GM19324 (cell line): ENCODE measurements around the gene HOXA10.

Experiments
- ATAC-seq: cut with Tn5 transposase; IDR thresholded peaks from one replicate; pipeline ENCODE4 v1.9.1; 2021; ENCODE audit warnings: mild to moderate bottlenecking, moderate library complexity; ENCODE audit not compliant: unreplicated experiment, low FRiP score

HOXA10 gene

DNA sequence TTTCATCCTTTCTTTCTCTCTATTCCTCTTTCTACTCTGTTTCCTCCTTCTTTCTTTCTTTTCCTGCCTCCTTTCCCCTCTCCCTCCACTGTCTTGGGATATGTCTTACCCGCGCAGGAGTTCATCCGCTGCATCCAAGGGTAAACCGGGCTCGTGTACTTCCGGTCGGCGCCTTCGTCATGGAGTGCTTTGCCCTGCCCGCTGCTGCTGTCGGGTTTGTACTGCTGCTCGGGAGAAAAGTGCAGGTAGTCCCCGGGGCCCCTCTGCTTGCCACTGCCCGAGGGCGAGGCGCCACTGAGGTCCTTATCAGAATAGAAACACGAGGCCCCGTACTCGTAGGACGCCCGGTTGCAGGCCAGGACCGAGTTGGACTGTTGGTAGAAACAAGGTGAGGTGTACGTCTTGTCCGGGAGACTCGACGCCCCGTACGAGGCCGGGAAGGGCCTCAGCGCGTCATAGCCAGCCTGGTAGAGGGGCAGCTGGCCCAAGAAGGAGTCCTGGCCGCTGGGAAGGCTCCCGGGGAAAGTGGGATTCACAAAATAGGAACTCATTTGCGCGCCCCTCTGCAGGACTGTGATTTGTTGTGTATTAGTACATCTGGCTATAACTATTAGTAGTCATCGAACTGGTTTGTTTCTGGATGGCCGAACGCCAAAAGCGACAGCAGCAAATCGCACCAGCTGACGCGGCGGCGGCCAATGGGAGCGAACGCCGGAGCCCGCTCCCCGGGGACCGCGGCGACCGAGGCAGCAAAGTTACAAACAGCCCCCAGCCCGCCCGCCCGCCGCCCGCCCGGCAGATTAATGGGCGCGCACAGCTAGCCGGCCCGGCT is 26.7 kb downstream of the HOXA10 start, which contains the start of gene HOXA6:
Gene HOXA6 (minus strand): TSS at position 576 of the 832 bp plus-strand sequence. CDS start 25 bp downstream, at position 551.
- no peak for ATAC-seq

DNA sequence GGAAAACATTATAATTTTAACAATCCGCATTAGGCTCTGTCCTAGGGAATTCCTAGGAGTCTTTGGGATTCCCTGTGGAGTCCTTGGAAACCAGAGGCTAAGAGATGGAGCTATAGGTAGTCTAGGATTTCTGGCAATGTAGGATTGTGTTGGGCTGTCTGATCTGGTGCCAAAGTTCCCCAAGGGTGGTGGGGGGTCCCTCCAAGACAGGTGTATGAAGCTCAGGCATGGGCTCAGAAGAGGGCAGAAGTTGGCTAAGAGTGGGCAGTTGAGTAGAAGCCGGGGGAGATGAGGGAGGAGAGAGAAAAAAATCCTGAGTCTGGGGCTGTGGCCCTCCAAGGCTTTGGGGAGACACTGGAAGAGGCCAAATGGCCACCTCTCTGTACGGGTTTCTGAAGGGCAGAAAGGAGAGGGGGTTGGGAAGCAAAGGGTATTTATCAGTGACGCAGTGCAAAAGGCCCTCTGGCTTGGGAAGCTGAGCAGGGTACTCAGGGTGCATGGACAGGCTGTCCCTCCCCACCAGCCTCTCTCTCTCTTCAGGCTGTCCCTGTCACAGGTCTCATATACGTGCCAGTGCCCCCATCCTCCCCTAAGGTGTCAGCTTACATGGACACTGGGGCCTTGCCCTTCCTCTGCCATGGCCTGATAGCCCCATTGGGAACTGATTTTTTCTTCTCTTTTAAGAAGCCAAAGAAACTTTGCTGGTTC is 27.5 kb downstream of the HOXA10 start:
- no peak for ATAC-seq

DNA sequence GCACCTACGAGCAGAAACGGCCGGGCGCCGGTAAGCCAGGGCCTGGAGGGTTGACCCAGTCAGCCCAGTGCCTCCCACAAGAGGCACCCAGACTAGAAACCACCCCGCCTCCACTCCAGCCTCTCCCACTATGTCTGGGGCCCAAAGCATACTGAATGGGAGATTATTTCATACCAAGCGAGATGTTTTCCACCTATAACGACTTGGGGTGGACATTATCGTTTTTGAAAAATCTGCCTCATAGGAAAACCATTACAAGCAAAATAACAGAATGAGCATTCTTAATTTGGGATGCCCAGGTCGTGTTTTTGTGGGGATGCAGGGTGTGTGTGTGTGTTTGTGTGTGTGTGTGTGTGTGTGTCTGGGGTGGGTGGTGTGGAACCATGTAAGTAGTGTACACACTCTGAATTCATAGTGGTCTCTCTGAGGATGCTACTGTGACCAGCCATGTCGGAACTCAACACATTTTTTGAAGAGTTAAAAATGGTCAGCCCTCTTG is 28.2 kb downstream of the HOXA10 start:
- ATAC-seq = no peak

DNA sequence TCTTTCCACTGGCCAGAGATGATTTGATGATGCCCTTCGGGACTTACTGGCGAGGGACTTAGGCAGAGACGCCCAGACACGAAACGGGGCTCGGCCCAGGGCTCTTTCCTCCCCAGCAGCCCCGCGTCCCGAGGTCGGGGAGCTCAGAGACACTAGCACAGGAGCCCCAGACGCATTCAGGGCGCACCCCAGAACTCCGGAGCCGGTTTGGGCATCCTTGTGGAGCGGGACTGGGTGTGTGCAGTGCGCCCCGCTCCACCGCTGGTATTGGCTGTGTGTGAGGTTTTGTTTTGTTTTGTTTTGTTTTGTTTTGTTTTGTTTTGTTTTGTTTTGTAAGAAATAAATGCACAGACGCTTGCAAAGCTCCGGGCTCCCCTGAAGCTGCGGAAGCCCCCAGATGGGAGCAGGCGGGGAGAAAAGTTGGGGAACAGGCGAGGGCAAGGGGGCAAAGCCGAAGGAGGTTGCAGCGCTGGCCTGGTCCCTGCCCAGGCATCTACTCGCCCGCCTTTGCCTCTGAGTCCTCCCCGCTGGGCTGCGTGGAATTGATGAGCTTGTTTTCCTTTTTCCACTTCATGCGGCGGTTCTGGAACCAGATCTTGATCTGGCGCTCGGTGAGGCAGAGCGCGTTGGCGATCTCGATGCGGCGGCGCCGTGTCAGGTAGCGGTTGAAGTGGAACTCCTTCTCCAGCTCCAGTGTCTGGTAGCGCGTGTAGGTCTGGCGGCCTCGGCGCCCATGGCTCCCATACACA is 28.8 kb downstream of the HOXA10 start:
- ATAC-seq = no peak

DNA sequence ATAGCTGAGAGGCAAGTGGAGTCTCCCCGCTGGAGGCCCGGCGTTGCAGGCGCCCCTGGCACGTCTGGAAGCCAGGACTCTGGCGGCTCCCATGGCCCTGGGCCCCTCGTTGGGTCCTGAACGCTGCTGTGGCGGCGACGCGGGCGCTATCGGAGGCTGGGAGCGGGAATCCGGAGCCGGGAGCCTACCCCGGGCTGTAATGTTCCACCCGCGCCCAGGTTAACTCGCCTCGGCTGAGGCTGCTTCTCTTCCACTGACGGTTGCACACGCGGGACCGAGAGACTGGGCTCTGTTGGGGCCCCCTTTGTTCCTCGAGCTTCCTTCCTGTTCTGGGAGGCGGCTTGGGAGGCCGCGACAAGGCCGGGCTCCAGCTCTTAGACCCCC is 29.3 kb downstream of the HOXA10 start:
- no peak for ATAC-seq

DNA sequence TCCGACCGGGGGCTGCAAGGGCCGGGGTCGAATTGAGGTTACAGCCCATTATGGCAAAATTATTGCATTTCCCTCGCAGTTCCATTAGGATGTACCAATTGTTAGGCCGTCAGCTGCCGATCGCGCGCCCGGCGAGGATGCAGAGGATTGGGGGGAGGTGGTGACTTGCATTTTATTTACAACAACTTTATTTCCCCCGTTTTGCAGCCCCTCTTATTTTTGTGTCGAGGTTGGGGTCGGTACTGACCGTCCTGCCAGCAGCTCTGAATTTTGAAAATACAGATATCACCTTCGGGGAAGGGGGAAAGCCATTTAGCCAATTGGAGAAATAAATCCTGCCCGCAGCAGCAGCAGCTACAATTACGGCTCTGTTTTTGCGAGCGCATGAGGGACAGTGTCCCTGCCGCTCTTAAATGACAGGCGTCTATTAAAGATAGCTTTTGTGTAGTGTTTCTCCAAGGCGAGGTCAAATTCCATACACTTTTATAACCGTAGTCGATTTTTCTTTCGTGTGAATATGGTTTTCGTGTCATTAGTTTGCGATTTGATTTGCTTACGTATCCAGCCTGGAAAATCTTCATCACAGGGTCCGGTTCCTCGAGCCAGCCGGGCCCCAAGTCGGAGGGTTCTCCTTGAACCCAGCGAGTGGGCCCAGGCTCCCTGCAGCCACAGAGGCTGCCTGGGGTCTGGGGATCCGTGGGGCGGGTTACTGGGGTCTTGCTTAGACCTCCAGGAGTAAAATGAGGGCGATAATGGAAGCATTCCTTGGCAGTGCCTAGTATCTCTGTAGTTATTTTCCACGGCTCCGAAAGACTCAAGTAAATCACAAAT is 30.0 kb downstream of the HOXA10 start:
- ATAC-seq = no peak

DNA sequence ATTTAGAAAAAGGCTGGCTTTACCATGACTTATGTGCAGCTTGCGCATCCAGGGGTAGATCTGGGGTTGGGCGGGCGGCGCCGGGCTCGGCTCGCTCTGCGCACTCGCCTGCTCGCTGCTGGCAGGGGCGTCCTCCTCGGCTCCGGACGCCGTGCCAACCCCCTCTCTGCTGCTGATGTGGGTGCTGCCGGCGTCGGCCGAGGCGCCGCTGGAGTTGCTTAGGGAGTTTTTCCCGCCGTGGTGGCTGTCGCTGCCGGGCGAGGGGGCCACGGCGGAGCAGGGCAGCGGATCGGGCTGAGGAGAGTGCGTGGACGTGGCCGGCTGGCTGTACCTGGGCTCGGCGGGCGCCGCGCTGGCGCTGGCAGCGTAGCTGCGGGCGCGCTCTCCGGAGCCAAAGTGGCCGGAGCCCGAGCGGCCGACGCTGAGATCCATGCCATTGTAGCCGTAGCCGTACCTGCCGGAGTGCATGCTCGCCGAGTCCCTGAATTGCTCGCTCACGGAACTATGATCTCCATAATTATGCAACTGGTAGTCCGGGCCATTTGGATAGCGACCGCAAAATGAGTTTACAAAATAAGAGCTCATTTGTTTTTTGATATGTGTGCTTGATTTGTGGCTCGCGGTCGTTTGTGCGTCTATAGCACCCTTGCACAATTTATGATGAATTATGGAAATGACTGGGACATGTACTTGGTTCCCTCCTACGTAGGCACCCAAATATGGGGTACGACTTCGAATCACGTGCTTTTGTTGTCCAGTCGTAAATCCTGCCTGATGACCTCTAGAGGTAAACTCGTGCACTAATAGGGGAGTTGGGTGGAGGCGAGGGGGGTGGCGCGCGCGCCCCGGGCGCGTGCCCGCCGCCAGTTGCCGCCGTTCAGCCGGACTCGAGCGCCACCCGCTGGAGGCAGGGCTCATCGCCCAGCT is 30.8 kb downstream of the HOXA10 start, which contains the start of gene HOXA5:
Gene HOXA5 (minus strand): TSS at position 659 of the 927 bp plus-strand sequence. CDS start 74 bp downstream, at position 585.
- ATAC-seq = no peak

DNA sequence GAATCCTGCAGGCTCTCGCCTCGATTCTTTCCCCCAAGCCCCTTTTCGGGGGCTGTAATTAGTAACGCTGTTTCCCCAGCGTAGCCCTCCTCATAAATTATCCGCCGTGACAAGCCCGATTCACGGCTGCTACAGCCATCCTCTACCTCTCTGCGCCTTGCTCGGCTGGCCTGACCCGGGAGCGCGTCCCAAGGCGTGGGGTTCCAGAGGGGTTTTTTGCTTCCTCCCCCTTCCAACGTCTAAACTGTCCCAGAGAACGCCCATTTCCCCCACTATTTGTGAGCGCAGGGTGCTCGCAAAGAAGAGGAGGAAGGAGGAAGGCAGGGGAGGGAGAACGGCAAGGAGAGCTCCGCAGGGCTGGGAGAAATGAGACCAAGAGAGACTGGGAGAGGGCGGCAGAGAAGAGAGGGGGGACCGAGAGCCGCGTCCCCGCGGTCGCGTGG is 31.5 kb downstream of the HOXA10 start:
- no peak for ATAC-seq

DNA sequence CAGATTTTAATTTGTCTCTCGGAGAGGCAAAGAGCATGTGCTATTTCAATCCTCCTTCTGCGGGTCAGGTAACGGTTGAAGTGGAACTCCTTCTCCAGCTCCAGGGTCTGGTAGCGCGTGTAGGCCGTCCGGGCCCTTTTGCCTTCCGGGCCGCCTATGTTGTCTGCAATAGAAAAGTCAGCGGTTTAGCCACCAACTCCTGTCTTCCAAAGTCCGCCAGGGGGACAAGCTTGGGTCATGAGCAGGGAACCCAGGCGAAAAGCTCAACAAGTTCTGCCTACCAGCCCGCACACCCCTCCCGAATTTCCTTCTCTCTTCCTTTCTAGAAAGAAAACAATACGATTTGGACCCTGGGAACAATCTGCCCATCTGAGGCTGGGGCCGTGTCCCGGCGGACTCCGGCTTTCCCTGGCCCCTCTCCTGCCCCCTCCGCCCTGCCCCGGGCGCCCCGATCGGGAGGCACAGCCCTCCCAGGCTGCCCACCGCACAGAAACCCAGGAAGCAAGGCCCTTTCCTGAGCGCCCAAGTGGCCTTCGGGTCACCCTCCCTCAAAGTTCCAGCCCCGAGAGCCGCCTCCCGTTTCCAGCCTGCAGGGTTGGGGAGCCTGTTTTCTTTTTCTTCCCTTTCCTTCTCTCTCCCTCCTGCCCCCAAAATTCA is 32.1 kb downstream of the HOXA10 start:
- no peak for ATAC-seq

DNA sequence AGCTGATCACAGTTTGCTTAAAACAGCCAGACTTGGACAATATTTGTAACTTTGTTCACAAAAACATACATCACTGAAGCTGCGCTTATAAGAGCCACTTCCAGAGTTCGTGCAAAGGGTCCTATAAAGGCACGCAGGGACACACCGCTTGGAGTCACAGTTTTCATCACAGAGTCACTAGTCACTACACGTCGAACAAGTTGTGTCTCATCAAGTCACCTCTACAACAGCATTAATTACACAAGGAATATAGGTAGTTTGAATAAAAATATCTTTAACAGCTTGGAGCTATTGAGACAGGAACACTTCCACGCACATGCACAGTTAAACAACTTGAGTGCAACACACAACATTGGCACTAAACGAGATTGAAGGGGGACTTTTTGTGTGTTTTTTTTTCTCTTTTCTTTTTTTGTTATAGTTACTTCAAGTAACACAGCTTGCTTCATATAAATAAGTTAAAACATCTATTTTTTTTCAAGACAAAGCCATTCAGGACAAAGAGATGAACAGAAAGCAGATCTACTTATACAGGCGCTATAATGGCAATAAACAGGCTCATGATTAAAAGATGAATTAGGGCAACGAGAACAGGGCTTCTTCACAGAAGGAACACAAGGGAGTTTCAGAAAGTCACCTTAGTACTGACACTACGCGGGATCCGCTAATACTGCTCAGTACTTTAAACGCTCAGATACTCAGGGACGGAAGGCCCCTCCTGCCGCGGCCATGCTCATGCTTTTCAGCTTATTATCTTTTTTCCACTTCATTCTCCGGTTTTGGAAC is 32.8 kb downstream of the HOXA10 start:
- no peak for ATAC-seq

DNA sequence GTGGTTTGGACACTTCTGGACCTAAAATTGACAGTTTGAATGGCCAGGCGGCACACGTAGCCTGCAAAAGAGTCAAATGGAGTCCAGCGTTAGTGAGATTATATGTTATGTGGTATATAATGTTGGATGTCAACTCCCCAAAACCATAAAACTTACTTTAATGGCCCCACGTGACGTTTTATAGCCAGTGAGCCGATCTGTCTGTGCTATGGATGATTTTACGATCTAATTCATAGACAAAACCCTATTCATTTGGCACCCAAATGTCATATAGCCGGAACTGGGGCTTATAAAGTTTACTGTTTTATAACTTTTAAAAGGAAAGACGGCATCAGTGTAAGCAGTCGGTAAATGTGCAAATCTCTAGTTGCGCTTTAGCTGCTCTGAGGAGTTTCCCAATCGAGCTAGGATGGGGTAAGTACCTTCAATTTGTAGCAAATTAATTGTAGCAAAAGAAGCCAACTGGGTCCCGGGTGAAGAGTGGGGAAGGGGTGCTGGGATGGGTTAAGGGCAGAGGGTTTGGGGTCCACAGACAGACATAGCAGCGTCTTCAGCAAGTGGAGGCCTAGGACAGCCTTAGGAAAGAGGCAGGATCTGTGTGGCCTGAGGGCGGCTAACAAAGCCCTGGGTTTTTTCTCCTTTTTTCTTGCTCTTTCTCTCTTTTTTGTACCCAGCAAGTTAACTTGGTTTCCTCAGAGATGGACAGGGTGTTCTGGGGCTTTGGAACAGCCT is 33.8 kb downstream of the HOXA10 start:
- ATAC-seq = no peak

DNA sequence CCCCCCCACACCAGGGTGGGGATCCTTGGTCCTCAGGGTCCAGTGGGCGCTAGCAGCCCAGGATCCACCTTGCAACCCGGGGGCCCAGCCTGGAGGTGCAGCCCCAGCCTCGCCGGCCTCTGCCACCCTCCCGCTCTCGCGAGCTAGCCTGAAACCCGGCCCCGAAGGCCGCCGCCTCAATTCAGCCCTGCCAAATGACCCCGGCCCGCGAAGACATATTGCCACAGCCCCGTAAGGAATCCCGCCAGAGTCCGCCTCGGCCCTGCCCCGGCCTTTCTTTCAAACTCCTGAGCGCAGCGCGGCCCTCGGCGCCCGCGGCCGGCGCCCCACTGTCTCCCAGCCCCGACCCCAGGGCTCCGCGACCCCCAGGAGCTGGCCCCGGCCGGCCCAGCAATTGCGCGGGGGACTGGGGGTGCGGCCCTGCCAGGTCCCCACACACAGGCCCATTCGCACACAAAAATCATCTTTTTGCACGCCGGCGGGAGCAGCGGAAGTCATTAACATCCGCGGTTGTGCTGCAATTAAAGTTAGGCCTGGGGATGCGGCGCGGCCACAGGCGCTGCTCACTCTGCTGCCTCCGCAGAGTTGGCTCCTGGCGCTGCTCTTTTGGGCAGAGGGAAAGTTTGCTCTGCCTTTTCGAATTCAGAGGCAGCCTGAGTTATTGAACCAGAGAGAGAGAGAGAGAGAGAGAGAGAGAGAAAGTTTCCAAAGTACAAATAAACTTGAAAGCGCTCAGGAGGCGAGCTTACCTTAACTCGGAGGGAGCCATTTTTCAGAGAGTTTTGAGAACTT is 34.6 kb downstream of the HOXA10 start:
- no peak for ATAC-seq

DNA sequence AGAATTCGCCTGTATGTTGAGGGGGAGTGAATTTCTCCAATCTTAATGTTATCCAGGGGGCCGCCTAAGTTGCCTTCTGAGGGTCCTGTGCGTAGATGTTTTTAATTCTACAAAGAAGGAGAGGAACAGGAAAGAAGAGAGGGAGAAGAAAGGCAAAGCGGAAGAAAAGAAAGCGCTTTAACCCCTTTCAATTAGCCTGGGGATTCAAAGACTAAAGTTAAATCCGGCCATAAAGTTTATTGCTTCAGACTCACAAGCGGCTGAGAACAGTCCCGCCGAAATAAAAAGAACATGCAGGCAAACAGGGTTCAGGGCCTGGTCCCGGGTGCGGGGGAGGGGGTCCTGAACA is 35.2 kb downstream of the HOXA10 start:
- no peak for ATAC-seq

DNA sequence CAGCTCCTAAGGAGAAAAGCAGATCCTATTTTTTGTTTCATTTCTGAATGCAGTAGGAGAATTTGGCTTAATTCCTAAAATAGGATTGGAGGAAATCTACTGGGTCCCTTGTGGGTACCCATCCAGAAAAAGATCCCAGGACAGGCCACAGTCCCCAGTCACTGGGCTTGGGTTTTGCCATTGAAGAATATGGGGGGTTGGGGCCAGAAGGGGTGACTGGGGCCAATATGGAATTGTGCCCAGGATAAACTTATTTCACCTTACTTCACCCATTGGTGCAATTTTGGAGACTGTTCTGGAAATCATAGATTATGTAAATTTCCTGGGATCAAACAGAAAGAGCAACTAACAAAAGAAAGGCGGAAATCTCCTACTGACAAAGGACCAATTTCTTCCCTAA is 35.6 kb downstream of the HOXA10 start:
- no peak for ATAC-seq

DNA sequence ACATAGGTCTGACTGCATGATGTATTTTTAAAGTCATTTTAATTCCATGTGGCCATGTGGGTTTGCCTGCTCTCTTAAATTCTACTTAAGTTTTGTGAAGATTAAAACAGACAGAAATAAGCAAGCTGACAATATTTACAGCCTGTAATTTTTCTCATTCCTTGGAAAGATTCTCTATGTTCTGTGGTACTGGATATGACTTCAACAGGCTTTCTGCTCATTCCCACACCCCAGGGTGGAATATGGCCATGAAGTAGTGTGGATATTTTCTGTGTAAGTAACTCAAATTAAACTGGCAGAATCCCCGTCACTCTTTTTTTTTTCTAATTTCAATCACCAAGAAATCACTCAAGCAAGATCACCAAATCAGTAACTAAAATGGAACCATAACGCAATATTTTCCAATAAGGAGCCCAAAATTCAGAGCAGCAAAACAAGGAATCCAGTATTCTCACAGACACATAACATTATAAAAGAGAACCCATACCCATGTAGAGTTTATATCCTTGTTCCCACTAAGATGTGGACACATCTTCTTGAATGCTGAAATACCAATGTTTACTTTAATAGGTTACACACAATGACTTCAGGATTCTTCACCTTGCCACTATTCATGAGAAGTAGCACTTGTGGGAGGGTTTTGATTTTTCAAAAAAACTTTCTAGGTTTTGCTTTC is 36.3 kb downstream of the HOXA10 start:
- ATAC-seq = no peak

DNA sequence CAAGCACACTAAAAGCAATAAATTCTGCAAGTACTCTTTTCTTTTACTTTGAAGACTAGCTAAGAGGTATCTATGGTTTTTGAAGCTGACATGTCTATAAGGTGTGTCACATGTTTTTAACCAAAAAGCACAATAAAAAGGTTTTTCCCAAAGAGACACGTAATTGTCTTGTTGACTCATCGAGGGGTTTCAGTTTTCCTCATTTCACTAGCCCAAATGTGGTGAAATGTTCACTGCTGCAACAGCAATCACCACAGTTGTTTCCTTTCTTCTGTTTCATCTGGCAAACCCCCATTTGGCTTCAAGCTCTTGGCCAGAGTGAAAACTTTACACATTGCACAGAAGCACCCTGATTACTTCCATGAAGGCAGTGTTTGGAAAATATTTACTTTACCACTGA is 39.7 kb downstream of the HOXA10 start:
- ATAC-seq = no peak
